ENCODE data around the gene DDN. TPM values are rescaled to one million over a fixed set of nuclear protein-coding genes. Genes with fewer than 3 reads are reported as not detected.

The DDN gene
- total and polyA plus RNA-seq, 9 of the 15 experiments (the other 6 are each of a cell fraction or from before 2014, with no cell fraction given), result 0.03 to 3.6 (median 1.6) TPM

GRCh38 chr12:48967991-48968390 is 31.2 kb downstream of the DDN start (continued):
- TF ChIP-seq ZNF785 (CRISPR knock-in tag; IDR thresholded peaks at IDR 0.05) (no peak), ZBTB49 (CRISPR knock-in tag; IDR thresholded peaks at IDR 0.05; ENCODE audit: borderline replicate concordance) (no peak), ZFP91 (CRISPR knock-in tag; IDR thresholded peaks at IDR 0.05) (no peak)

GRCh38 chr12:48966177-48966895 is 32.8 kb downstream of the DDN start:
- Histone ChIP-seq H4K20me1 (replicated peaks; ENCODE audit: control insufficient read depth, insufficient read depth, low read length) (no peaks in the 10 kb centered on the region; the same call in 1 of the 2 replicates), H3K27ac (ENCODE audit: extremely low read depth, low read depth, low read length) (no peak overlapping the region), H3K4me2 (ENCODE audit: insufficient read depth, low read length) (no peak overlapping the region), H3K9ac (ENCODE audit: insufficient read depth in 1 of 2, low read depth in 2 of 2, low read length in 2 of 2) (peak overlapping the region in 1 of 2 experiments; percentile 60; a peak in 1 of 4 replicates), H3K9me3 (replicated peaks; ENCODE audit: control insufficient read depth, insufficient read depth, low read depth, low read length) (no peaks in the 10 kb centered on the region), H3K4me3 (no peak overlapping the region), H2AFZ (ENCODE audit: low read depth, low read length) (no peak overlapping the region; the same call in 1 of the 2 replicates), H3K4me1 (replicated peaks in 1 of 2; ENCODE audit: control insufficient read depth in 2 of 2, insufficient read depth in 2 of 2, low read length in 2 of 2) (peaks cover 4 to 27% of the 10 kb centered on the region in 2 experiments; a peak in 3 of 5 replicates), H3K9me1 (ENCODE audit: control insufficient read depth, insufficient read depth, low read length) (no peaks in the 10 kb centered on the region), H3K79me2 (ENCODE audit: control insufficient read depth, insufficient read depth, low read length) (no peaks in the 10 kb centered on the region), H3K36me3 (ENCODE audit: control insufficient read depth, insufficient read depth, low read length) (no peaks in the 10 kb centered on the region), H3K27me3 (ENCODE audit: control insufficient read depth in 2 of 2, insufficient read depth in 2 of 2, low read length in 2 of 2) (no peaks in the 10 kb centered on the region)
- POLR2A ChIA-PET, result interaction anchor here (1.0 to 1.2 kb wide), 2 partner anchors 9 to 15 kb away, joined by 3 to 7 read pairs; partner anchors contain the start of gene ARF3
- ATAC-seq, result no peak
- no peak for DNase-seq (ENCODE audit: extremely low read depth in 1 of 4, low spot score in 3 of 4)
- intact Hi-C loops (cut with micrococcal nuclease) (no loop called here), in situ Hi-C loops (cut with MboI) (no loop called here)
- TF ChIP-seq E2F3 (CRISPR knock-in tag; IDR thresholded peaks at IDR 0.05) (no peak), SPI1 (IDR thresholded peaks at IDR 0.05; ENCODE audit: borderline replicate concordance, low read depth, low read length) (peak; percentile 67), BCOR (IDR thresholded peaks at IDR 0.05) (0 out of 2 replicates have a peak, but pooled peaks have one; percentile 16), ARID2 (IDR thresholded peaks at IDR 0.05) (no peak)
- 47% methylated on average over 14 of the region's 20 CpGs for WGBS (ENCODE audit: insufficient coverage, low coverage, missing lambda C conversion rate)
- FAIRE-seq, result peak; percentile 44
- CTCF ChIA-PET (ENCODE audit: low intra/inter-chr PET ratio), result no interaction called here
- BruUV-seq (replicated peaks), result no TSS peak

Measured in K562 (cell line).